Activated naive CD4-positive, alpha-beta T cell treated with anti-CD3 and anti-CD28 coated beads, Interleukin-2, amount 50 U/mL, for 24 hours (primary cell): ENCODE data around the gene PGAP1.

Source experiments
- H3K27ac Mint-ChIP-seq: one replicate; pipeline ENCODE4 v1.8.0; 2021; ENCODE audit warnings: mild to moderate bottlenecking, mixed read lengths
- H3K27me3 Mint-ChIP-seq: one replicate; pipeline ENCODE4 v1.8.0; 2021; ENCODE audit warnings: mixed read lengths
- H3K36me3 Mint-ChIP-seq: one replicate; pipeline ENCODE4 v1.8.0; 2021; ENCODE audit warnings: mixed read lengths
- H3K4me1 Mint-ChIP-seq: one replicate; pipeline ENCODE4 v1.8.0; 2021; ENCODE audit warnings: mixed read lengths
- H3K4me3 Mint-ChIP-seq: one replicate; pipeline ENCODE4 v1.8.0; 2021; ENCODE audit warnings: mild to moderate bottlenecking, mixed read lengths
- H3K9me3 Mint-ChIP-seq: one replicate; pipeline ENCODE4 v1.8.0; 2021; ENCODE audit warnings: mixed read lengths

PGAP1 gene, protein sequence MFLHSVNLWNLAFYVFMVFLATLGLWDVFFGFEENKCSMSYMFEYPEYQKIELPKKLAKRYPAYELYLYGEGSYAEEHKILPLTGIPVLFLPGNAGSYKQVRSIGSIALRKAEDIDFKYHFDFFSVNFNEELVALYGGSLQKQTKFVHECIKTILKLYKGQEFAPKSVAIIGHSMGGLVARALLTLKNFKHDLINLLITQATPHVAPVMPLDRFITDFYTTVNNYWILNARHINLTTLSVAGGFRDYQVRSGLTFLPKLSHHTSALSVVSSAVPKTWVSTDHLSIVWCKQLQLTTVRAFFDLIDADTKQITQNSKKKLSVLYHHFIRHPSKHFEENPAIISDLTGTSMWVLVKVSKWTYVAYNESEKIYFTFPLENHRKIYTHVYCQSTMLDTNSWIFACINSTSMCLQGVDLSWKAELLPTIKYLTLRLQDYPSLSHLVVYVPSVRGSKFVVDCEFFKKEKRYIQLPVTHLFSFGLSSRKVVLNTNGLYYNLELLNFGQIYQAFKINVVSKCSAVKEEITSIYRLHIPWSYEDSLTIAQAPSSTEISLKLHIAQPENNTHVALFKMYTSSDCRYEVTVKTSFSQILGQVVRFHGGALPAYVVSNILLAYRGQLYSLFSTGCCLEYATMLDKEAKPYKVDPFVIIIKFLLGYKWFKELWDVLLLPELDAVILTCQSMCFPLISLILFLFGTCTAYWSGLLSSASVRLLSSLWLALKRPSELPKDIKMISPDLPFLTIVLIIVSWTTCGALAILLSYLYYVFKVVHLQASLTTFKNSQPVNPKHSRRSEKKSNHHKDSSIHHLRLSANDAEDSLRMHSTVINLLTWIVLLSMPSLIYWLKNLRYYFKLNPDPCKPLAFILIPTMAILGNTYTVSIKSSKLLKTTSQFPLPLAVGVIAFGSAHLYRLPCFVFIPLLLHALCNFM

GRCh38 chr2:196926562-196927375 is at the start of gene PGAP1:
TSS of gene PGAP1 (minus strand) at chr2:196926707. CDS start at chr2:196926616, 91 bp downstream.
- H3K27ac Mint-ChIP-seq = peak within 1 kb of the TSS; percentile 99
- H3K4me1 Mint-ChIP-seq = peaks cover 47% of the 10 kb centered on the region
- H3K4me3 Mint-ChIP-seq = peak within 1 kb of the TSS; percentile 98
- H3K27me3 Mint-ChIP-seq = no peaks in the 10 kb centered on the region
- H3K36me3 Mint-ChIP-seq = no peaks in the 10 kb centered on the region
- no peaks in the 10 kb centered on the region for H3K9me3 Mint-ChIP-seq

DNA sequence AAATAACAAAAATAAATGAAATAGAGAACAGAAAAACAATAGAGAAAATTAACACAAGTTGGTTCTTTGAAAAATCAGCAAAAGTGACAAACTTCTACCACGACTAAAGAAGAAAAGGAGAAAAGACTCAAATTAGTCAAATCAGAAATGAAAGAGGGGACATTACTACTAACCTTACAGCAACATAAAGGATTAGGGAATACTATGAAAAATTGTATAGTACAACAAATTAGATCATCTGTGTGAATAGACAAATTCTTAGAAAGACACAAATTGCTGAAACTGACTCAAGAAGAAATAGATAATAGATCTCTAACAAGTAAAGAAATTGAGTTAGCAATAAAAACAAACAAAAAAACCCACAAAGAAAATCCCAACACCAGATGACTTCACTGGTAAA is 48.5 kb upstream of the PGAP1 start:
- Mint-ChIP-seq H3K4me3 (no peak overlapping the region), H3K36me3 (no peaks in the 10 kb centered on the region), H3K27ac (no peak overlapping the region), H3K9me3 (peaks cover 6% of the 10 kb centered on the region), H3K4me1 (peaks cover 6% of the 10 kb centered on the region), H3K27me3 (no peaks in the 10 kb centered on the region)

GRCh38 chr2:196971574-196972279 is 45.2 kb upstream of the PGAP1 start:
- H3K4me1 Mint-ChIP-seq = no peaks in the 10 kb centered on the region
- no peak overlapping the region for H3K4me3 Mint-ChIP-seq
- peaks cover 2% of the 10 kb centered on the region for H3K36me3 Mint-ChIP-seq
- H3K27me3 Mint-ChIP-seq = no peaks in the 10 kb centered on the region
- no peaks in the 10 kb centered on the region for H3K9me3 Mint-ChIP-seq
- H3K27ac Mint-ChIP-seq = no peak overlapping the region

DNA sequence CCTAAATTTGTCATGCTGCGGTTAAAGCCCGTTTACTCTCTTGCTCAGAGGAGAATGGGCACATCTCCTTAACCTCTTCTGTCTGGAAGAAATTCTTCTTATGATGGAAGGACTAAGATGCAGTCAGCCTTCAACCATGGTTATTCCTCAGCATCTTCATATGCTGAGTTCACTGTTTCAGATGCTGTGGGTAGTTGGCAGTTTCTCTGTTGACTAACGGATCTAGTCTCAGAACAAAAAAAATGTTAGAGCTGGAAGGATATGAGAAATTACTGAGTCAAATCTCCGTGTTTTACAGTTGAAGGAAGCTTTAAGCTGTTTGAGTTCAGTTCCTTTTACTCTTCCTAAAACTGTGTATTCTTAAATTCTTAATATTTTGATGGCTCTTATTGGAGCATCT is 43.6 kb upstream of the PGAP1 start:
- Mint-ChIP-seq H3K36me3 (peaks cover 2% of the 10 kb centered on the region), H3K27ac (no peak overlapping the region), H3K4me1 (no peaks in the 10 kb centered on the region), H3K4me3 (no peak overlapping the region), H3K9me3 (no peaks in the 10 kb centered on the region), H3K27me3 (no peaks in the 10 kb centered on the region)

GRCh38 chr2:196968516-196968915 is 42.0 kb upstream of the PGAP1 start:
- Mint-ChIP-seq H3K27ac (no peak overlapping the region), H3K9me3 (no peaks in the 10 kb centered on the region)

DNA sequence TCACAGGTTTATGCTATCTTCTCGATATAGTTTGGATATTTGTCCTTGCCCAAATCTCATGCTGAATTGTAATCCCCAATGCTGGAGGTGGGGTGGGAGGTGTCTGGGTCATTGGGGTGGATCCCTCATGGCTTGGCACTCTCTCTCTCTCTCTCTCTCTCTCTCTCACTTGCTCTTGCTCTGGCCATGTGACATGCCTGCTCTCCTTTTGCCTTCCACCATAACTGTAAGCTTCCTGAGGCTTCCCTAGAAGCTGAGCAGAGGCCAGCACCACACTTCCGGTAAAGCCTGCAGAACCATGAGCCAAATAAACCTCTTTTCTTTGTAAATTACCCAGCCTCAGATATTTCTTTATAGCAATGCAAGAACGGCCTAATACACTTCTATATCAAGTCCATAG is 41.3 kb upstream of the PGAP1 start:
- Mint-ChIP-seq H3K27ac (no peak overlapping the region), H3K4me3 (no peak overlapping the region), H3K36me3 (peaks cover 2% of the 10 kb centered on the region), H3K4me1 (peaks cover 5% of the 10 kb centered on the region), H3K27me3 (no peaks in the 10 kb centered on the region), H3K9me3 (no peaks in the 10 kb centered on the region)

More at GRCh38 chr2:196968516-196968915, 42.0 kb upstream of the PGAP1 start:
- H3K4me3 Mint-ChIP-seq = no peak overlapping the region
- H3K36me3 Mint-ChIP-seq = peaks cover 2% of the 10 kb centered on the region
- H3K4me1 Mint-ChIP-seq = no peaks in the 10 kb centered on the region
- no peaks in the 10 kb centered on the region for H3K27me3 Mint-ChIP-seq

DNA sequence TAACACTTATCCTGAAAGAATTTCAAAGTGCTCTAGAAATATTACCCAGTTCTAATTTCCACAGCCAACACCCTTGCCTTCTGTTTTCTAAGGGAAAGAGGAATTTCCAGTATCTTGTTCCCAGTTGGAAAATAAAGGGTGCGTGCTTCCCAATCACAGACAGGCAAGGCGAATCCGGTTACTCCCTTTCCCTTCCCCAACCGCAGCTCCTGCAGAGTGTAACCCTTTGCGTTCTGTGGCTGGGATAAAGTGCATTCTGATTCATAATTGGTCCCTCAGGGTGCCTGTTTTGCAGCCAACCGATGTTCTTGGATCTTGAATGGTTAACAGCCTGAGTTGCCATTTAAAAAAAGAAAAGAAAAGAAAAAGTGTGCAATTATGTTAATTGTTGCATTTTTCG is 40.6 kb upstream of the PGAP1 start:
- peaks cover 9% of the 10 kb centered on the region for H3K4me1 Mint-ChIP-seq
- no peaks in the 10 kb centered on the region for H3K27me3 Mint-ChIP-seq
- peaks cover 2% of the 10 kb centered on the region for H3K36me3 Mint-ChIP-seq
- H3K27ac Mint-ChIP-seq = no peak overlapping the region
- H3K4me3 Mint-ChIP-seq = no peak overlapping the region
- no peaks in the 10 kb centered on the region for H3K9me3 Mint-ChIP-seq

DNA sequence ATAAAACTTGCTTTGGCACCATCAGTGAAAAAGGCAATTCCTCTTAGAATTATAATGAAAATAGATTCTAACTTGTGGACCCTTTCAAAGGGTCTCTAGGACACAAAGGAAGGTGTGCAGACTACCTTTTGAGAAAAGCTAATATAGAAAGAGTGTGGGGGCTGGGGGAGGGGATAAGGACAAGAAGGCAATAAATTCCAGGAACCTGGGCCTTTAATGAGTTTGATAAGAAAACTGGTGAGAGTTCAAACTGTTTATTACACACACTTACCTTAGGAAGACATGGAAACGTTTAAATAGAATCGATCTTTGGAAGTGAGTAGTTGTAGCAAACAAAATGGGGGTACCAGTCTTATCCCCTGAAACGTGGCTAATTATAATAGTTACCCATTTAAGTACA is 39.6 kb upstream of the PGAP1 start:
- peaks cover 4% of the 10 kb centered on the region for H3K36me3 Mint-ChIP-seq
- H3K27me3 Mint-ChIP-seq = no peaks in the 10 kb centered on the region
- no peak overlapping the region for H3K27ac Mint-ChIP-seq
- H3K4me3 Mint-ChIP-seq = no peak overlapping the region
- peaks cover 17% of the 10 kb centered on the region for H3K4me1 Mint-ChIP-seq
- H3K9me3 Mint-ChIP-seq = no peaks in the 10 kb centered on the region

DNA sequence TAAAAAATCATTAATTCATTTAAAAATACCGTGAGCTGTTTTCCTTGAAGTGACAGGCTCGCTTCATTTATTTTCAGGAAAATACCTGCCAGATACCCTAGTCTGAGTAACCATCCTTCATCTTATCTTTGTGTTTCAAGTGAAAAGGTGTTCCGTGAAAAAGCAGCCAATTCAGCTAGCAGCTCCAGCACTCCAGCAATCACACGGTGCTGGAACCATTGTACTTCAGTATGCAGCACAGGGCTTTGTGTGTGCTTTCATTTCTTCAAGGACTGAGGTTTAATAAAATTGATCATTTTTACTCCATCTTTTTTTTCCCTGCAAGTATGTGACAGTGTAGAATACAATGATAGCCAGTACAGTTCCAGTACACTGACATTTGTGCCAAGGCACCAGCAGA is 39.1 kb upstream of the PGAP1 start:
- peaks cover 17% of the 10 kb centered on the region for H3K4me1 Mint-ChIP-seq
- no peak overlapping the region for H3K27ac Mint-ChIP-seq
- no peaks in the 10 kb centered on the region for H3K9me3 Mint-ChIP-seq
- no peaks in the 10 kb centered on the region for H3K27me3 Mint-ChIP-seq
- no peak overlapping the region for H3K4me3 Mint-ChIP-seq
- H3K36me3 Mint-ChIP-seq = peaks cover 4% of the 10 kb centered on the region

DNA sequence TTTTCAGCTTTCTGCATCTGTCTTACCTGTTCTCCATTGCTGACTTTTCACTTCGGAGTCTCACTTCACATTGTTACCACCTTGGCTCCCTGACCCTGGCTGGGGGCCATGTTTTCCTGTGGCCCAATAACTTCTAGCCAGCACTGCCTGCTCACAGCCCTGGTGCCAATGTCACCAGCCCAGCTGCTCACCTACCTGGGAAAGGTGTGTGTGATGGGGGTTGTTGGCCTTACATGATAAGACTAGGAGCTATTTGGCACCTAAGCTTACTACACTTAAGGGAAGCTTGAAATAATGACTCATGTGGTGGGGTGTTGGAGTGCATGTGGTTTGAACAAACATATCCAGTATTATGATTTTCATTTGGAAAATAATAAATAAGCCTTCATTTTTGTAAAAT is 37.5 kb upstream of the PGAP1 start:
- Mint-ChIP-seq H3K4me1 (peaks cover 17% of the 10 kb centered on the region), H3K36me3 (peaks cover 4% of the 10 kb centered on the region), H3K27me3 (no peaks in the 10 kb centered on the region), H3K9me3 (no peaks in the 10 kb centered on the region), H3K4me3 (no peak overlapping the region), H3K27ac (no peak overlapping the region)

GRCh38 chr2:196963043-196963442 is 36.5 kb upstream of the PGAP1 start:
- Mint-ChIP-seq H3K4me1 (peaks cover 17% of the 10 kb centered on the region), H3K4me3 (no peak overlapping the region), H3K27me3 (no peaks in the 10 kb centered on the region), H3K36me3 (peaks cover 4% of the 10 kb centered on the region), H3K27ac (no peak overlapping the region), H3K9me3 (no peaks in the 10 kb centered on the region)

DNA sequence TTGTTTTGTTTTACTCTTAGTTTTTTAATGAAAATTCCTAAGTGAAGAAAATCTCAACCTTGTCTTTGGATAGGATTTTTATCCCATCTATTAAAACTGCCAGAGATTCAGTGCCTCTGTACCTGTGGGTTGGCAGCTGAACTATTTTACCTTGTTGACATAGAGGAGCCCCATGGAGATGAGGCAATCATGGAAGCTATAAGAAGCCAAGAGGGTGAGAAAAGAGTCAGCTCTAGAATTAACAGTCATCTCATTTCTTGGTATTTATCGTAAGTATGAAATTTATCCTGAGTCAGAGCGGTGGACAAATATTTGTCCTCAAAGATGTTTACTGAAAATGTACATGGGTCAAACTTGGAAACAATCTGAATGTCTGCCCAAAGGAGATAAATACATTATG is 35.8 kb upstream of the PGAP1 start:
- H3K36me3 Mint-ChIP-seq = peaks cover 1% of the 10 kb centered on the region
- H3K4me3 Mint-ChIP-seq = no peak overlapping the region
- H3K4me1 Mint-ChIP-seq = peaks cover 17% of the 10 kb centered on the region
- no peaks in the 10 kb centered on the region for H3K27me3 Mint-ChIP-seq
- no peak overlapping the region for H3K27ac Mint-ChIP-seq
- H3K9me3 Mint-ChIP-seq = no peaks in the 10 kb centered on the region

- Mint-ChIP-seq H3K27ac (no peak overlapping the region), H3K4me1 (peaks cover 17% of the 10 kb centered on the region), H3K36me3 (peaks cover 1% of the 10 kb centered on the region), H3K27me3 (no peaks in the 10 kb centered on the region), H3K4me3 (no peak overlapping the region), H3K9me3 (no peaks in the 10 kb centered on the region)
These were observed 35.4 kb upstream of the PGAP1 start for GRCh38 chr2:196961889-196962288.

GRCh38 chr2:196959734-196960338 is 33.3 kb upstream of the PGAP1 start:
- Mint-ChIP-seq H3K9me3 (no peaks in the 10 kb centered on the region), H3K36me3 (peaks cover 1% of the 10 kb centered on the region), H3K27me3 (no peaks in the 10 kb centered on the region), H3K4me1 (peaks cover 17% of the 10 kb centered on the region), H3K4me3 (no peak overlapping the region), H3K27ac (no peak overlapping the region)
